Sigmoid colon (tissue), 4 donors: ENCODE measurements around the gene ZFPL1.

Experiments
- EP300 ChIP-seq, 4 donors: sonication (generic); formaldehyde crosslinking; IDR thresholded peaks; one replicate each; pipeline ENCODE4 v1.6.1; 2017; ENCODE audit warnings: antibody characterized with exemption in 4 of 4
- POLR2A ChIP-seq, 2 donors: fragments of 450-650 bp; IDR thresholded peaks; one replicate each; pipeline ENCODE4 v1.6.1; 2016; ENCODE audit warnings: antibody characterized with exemption in 2 of 2, mild to moderate bottlenecking in 2 of 2, moderate library complexity in 2 of 2
- POLR2AphosphoS5 ChIP-seq, 4 donors: sonication (generic); formaldehyde crosslinking; IDR thresholded peaks; one replicate each; pipeline ENCODE4 v1.6.1; 2017; ENCODE audit warnings: antibody characterized with exemption in 4 of 4
- TF ChIP-seq, protein P1 (sequence below), 4 experiments: fragments of 450-650 bp in 3 of 4; fragments of 200-600 bp in 1 of 4; IDR thresholded peaks; one replicate each; pipeline ENCODE4 v1.5.1; 2016 to 2019; ENCODE audit warnings: antibody characterized with exemption in 4 of 4, mild to moderate bottlenecking in 3 of 4, moderate library complexity in 2 of 4

- TF ChIP-seq, protein P1, sequence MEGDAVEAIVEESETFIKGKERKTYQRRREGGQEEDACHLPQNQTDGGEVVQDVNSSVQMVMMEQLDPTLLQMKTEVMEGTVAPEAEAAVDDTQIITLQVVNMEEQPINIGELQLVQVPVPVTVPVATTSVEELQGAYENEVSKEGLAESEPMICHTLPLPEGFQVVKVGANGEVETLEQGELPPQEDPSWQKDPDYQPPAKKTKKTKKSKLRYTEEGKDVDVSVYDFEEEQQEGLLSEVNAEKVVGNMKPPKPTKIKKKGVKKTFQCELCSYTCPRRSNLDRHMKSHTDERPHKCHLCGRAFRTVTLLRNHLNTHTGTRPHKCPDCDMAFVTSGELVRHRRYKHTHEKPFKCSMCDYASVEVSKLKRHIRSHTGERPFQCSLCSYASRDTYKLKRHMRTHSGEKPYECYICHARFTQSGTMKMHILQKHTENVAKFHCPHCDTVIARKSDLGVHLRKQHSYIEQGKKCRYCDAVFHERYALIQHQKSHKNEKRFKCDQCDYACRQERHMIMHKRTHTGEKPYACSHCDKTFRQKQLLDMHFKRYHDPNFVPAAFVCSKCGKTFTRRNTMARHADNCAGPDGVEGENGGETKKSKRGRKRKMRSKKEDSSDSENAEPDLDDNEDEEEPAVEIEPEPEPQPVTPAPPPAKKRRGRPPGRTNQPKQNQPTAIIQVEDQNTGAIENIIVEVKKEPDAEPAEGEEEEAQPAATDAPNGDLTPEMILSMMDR (IDR thresholded peaks at IDR 0.05), result no peak
- TF ChIP-seq POLR2A (IDR thresholded peaks at IDR 0.05) (no peak), EP300 (IDR thresholded peaks at IDR 0.05) (no peak), POLR2AphosphoS5 (IDR thresholded peaks at IDR 0.05) (no peak)
These were observed 41.4 kb downstream of the ZFPL1 start for GRCh38 chr11:65125197-65126056.
